H1 (cell line): ENCODE data around the gene CHN2. TPM values are rescaled to one million over a fixed set of nuclear protein-coding genes. Genes with fewer than 3 reads are reported as not detected.

Experiments used
- CTCF ChIA-PET: fragments of 300-600 bp; sonication (Branson Sonifier 250); formaldehyde crosslinking; loops from one replicate; lab custom pipeline; 2021; ENCODE audit not compliant: partially characterized antibody; lab: Charles Lee
- POLR2A ChIA-PET: fragments of 300-600 bp; sonication (Branson Sonifier 250); formaldehyde crosslinking; loops from one replicate; lab custom pipeline; 2021; ENCODE audit warnings: inconsistent platforms; ENCODE audit not compliant: partially characterized antibody; lab: Charles Lee
- DNase-seq, 2 experiments: peaks; one replicate each; pipeline versions ENCODE4 v3.0.0 to v3.0.0-alpha.2; 2010 to 2022; ENCODE audit warnings: low spot score in 2 of 2, low read depth in 1 of 2, mixed read lengths in 1 of 2
- FAIRE-seq: peaks from 2 replicates; lab custom pipeline; 2011; peaks lifted over from hg19 to GRCh38; lab: Jason Lieb, UNC
- H2AFZ ChIP-seq: 2 replicates; pipeline ENCODE4 v1.8.1; 2012; ENCODE audit warnings: low read length, inconsistent platforms
- H2AK5ac ChIP-seq: 2 replicates; pipeline ENCODE4 v1.6.1; 2013; ENCODE audit warnings: low read depth, low read length
- H2BK120ac ChIP-seq: replicated peaks from 2 replicates; pipeline ENCODE3; 2013; ENCODE audit warnings: low read depth, low read length, inconsistent platforms
- H2BK12ac ChIP-seq: 2 replicates; pipeline ENCODE4 v1.6.1; 2013; ENCODE audit warnings: low read depth, low read length
- H2BK15ac ChIP-seq: 2 replicates; pipeline ENCODE4 v1.6.1; 2013; ENCODE audit warnings: low read length
- H2BK20ac ChIP-seq: 2 replicates; pipeline ENCODE4 v1.6.1; 2013; ENCODE audit warnings: low read length
- H2BK5ac ChIP-seq: 2 replicates; pipeline ENCODE4 v1.6.1; 2013; ENCODE audit warnings: low read depth, low read length
- H3K14ac ChIP-seq: 2 replicates; pipeline ENCODE4 v1.6.1; 2013; ENCODE audit warnings: inconsistent platforms; ENCODE audit not compliant: insufficient read length
- H3K18ac ChIP-seq: 2 replicates; pipeline ENCODE4 v1.6.1; 2013; ENCODE audit warnings: low read length; ENCODE audit errors: extremely low read depth
- H3K23ac ChIP-seq: 2 replicates; pipeline ENCODE4 v1.6.1; 2013; ENCODE audit warnings: inconsistent platforms; ENCODE audit not compliant: insufficient read length
- H3K23me2 ChIP-seq: 2 replicates; pipeline ENCODE4 v1.6.1; 2013; ENCODE audit warnings: low read depth, low read length
- H3K27ac ChIP-seq: 2 replicates; pipeline ENCODE4 v1.6.1; 2011; ENCODE audit warnings: low read depth, low read length, inconsistent platforms
- H3K27me3 ChIP-seq, 4 experiments: replicated peaks in 1 of 4; 1 replicate in 1 of 4; 2 replicates in 3 of 4; pipeline versions ENCODE4 v1.6.1 to v1.8.1; 2011 to 2013; ENCODE audit warnings: low read length in 3 of 4, mild to moderate bottlenecking in 3 of 4, inconsistent platforms in 2 of 4, mixed read lengths in 2 of 4, moderate library complexity in 1 of 4; ENCODE audit not compliant: control insufficient read depth in 3 of 4, insufficient read depth in 3 of 4; ENCODE audit errors: extremely low read depth in 1 of 4
- H3K36me3 ChIP-seq, 4 experiments: 2 replicates each; pipeline versions ENCODE4 v1.6.1 to v1.8.1; 2011 to 2013; ENCODE audit warnings: mild to moderate bottlenecking in 4 of 4, low read length in 3 of 4, moderate library complexity in 2 of 4, control low read depth in 1 of 4, inconsistent platforms in 1 of 4; ENCODE audit not compliant: insufficient read depth in 4 of 4, control insufficient read depth in 2 of 4
- H3K4ac ChIP-seq: replicated peaks from 2 replicates; pipeline ENCODE3; 2013; ENCODE audit warnings: low read length, low read depth, mixed read lengths, inconsistent platforms; ENCODE audit not compliant: insufficient read length
- H3K4me1 ChIP-seq, 4 experiments: replicated peaks in 1 of 4; 1 replicate in 1 of 4; 2 replicates in 3 of 4; pipeline versions ENCODE4 v1.6.1 to v1.8.1; 2011 to 2013; ENCODE audit warnings: low read length in 3 of 4, inconsistent platforms in 2 of 4, mixed read lengths in 1 of 4; ENCODE audit not compliant: insufficient read depth in 4 of 4, control insufficient read depth in 3 of 4
- H3K4me2 ChIP-seq, 2 experiments: 2 replicates each; pipeline versions ENCODE4 v1.6.1 to v1.8.1; 2011 to 2013; ENCODE audit warnings: low read depth in 2 of 2, low read length in 2 of 2, control low read depth in 1 of 2, inconsistent platforms in 1 of 2, mild to moderate bottlenecking in 1 of 2; ENCODE audit not compliant: insufficient read depth in 1 of 2
- H3K4me3 ChIP-seq, 4 experiments: fragments of 200-600, 300-600 bp in 1 of 4; sonication (generic), shearing (Covaris generic), sonication (Bioruptor Twin) in 1 of 4; 2 replicates each; pipeline versions ENCODE4 v1.5.1 to v1.8.1; 2011 to 2016; ENCODE audit warnings: low read length in 4 of 4, low read depth in 3 of 4, control low read depth in 2 of 4, inconsistent platforms in 2 of 4, mild to moderate bottlenecking in 2 of 4, mixed read lengths in 1 of 4, moderate library complexity in 1 of 4; ENCODE audit not compliant: insufficient read depth in 2 of 4; ENCODE audit errors: extremely low read depth in 1 of 4
- H3K56ac ChIP-seq: replicated peaks from 2 replicates; pipeline ENCODE3; 2013; ENCODE audit warnings: low read depth, mild to moderate bottlenecking, mixed read lengths, low read length, inconsistent platforms; ENCODE audit not compliant: insufficient read length
- H3K79me1 ChIP-seq: 2 replicates; pipeline ENCODE4 v1.6.1; 2013; ENCODE audit warnings: low read depth, low read length, control low read depth
- H3K79me2 ChIP-seq, 2 experiments: 2 replicates each; pipeline versions ENCODE4 v1.6.1 to v1.8.1; 2012 to 2013; ENCODE audit warnings: low read length in 2 of 2, mild to moderate bottlenecking in 2 of 2, inconsistent platforms in 1 of 2; ENCODE audit not compliant: insufficient read depth in 2 of 2, control insufficient read depth in 1 of 2
- H3K9ac ChIP-seq, 4 experiments: replicated peaks in 1 of 4; 1 replicate in 1 of 4; 2 replicates in 3 of 4; pipeline versions ENCODE4 v1.6.1 to v1.8.1; 2011 to 2013; ENCODE audit warnings: low read depth in 3 of 4, low read length in 3 of 4, control low read depth in 2 of 4, mild to moderate bottlenecking in 2 of 4, moderate library complexity in 2 of 4, inconsistent platforms in 1 of 4; ENCODE audit errors: extremely low read depth in 1 of 4
- H3K9me3 ChIP-seq, 2 experiments: 2 replicates each; pipeline versions ENCODE4 v1.6.1 to v1.8.1; 2012 to 2013; ENCODE audit warnings: mild to moderate bottlenecking in 2 of 2, moderate library complexity in 2 of 2, control low read depth in 1 of 2, inconsistent platforms in 1 of 2, low read depth in 1 of 2, low read length in 1 of 2, mixed read lengths in 1 of 2; ENCODE audit not compliant: insufficient read depth in 2 of 2
- H4K20me1 ChIP-seq, 2 experiments: replicated peaks in 1 of 2; 2 replicates each; pipeline versions ENCODE3 to v1.8.1; 2011 to 2013; ENCODE audit warnings: inconsistent platforms in 2 of 2, low read length in 2 of 2, mild to moderate bottlenecking in 1 of 2; ENCODE audit not compliant: insufficient read depth in 2 of 2, control insufficient read depth in 1 of 2
- H4K5ac ChIP-seq: 2 replicates; pipeline ENCODE4 v1.6.1; 2013; ENCODE audit warnings: low read length, low read depth, mixed read lengths, inconsistent platforms; ENCODE audit not compliant: insufficient read length
- H4K8ac ChIP-seq: 2 replicates; pipeline ENCODE4 v1.8.0; 2013; ENCODE audit warnings: mild to moderate bottlenecking, moderate library complexity, low read length, inconsistent platforms; ENCODE audit not compliant: insufficient read depth; ENCODE audit errors: extremely low read depth
- H4K91ac ChIP-seq: replicated peaks from 2 replicates; pipeline ENCODE3; 2013; ENCODE audit warnings: low read length, mixed read lengths, inconsistent platforms; ENCODE audit not compliant: insufficient read length
- CHD2 ChIP-seq: IDR thresholded peaks from 2 replicates; pipeline ENCODE4 v1.6.1; 2012; ENCODE audit warnings: low read length, improper control_type of control experiment
- EGR1 ChIP-seq: IDR thresholded peaks from 2 replicates; pipeline ENCODE4 v1.6.1; 2011; ENCODE audit warnings: low read depth, low read length, borderline replicate concordance
- HDAC6 ChIP-seq: IDR thresholded peaks from one replicate; pipeline ENCODE4 v1.7.1; 2012; ENCODE audit warnings: low read depth, mild to moderate bottlenecking, inconsistent platforms, low read length, moderate library complexity
- MAX ChIP-seq: IDR thresholded peaks from 2 replicates; pipeline ENCODE4 v1.6.1; 2012; ENCODE audit warnings: inconsistent platforms
- POLR2AphosphoS5 ChIP-seq: IDR thresholded peaks from 2 replicates; pipeline ENCODE4 v1.6.1; 2011; ENCODE audit warnings: low read depth, low read length
- SP1 ChIP-seq: IDR thresholded peaks from 2 replicates; pipeline ENCODE4 v1.6.1; 2011; ENCODE audit warnings: low read depth, low read length
- SP4 ChIP-seq: IDR thresholded peaks from 2 replicates; pipeline ENCODE4 v1.6.1; 2012; ENCODE audit warnings: low read length, inconsistent platforms
- TAF1 ChIP-seq: IDR thresholded peaks from 2 replicates; pipeline ENCODE4 v1.6.1; 2011; ENCODE audit warnings: mild to moderate bottlenecking, low read depth, low read length
- USF2 ChIP-seq: IDR thresholded peaks from 2 replicates; pipeline ENCODE4 v1.6.1; 2011; ENCODE audit warnings: low read length, improper control_type of control experiment
- WGBS, 2 experiments: shearing (Covaris generic) in 1 of 2; methylation state at CpG; one replicate each; pipeline versions ENCODE4 v1.1.6 to v1.1.7; 2013 to 2015; ENCODE audit warnings: low lambda C conversion rate in 2 of 2, mixed read lengths in 2 of 2, inconsistent platforms in 1 of 2, low coverage in 1 of 2, missing lambda C conversion rate in 1 of 2; ENCODE audit not compliant: insufficient replicate concordance in 2 of 2, insufficient coverage in 1 of 2, insufficient read length in 1 of 2; ENCODE audit errors: extremely low coverage in 1 of 2, missing lambda C conversion rate in 1 of 2; 5-methylcytosine and 5-hydroxymethylcytosine counted together
- polyA plus RNA-seq, 7 experiments: library from polyadenylated mRNA; depleted of rRNA in 3 of 7; stranded (reverse) in 5 of 7; unstranded in 2 of 7; fragments of >200 nt in 5 of 7; fragments of 200-250 nt in 2 of 7; gene quantifications; 1 replicate in 5 of 7; 2 replicates in 1 of 7; 4 replicates in 1 of 7; pipeline versions ENCODE4 v1.2.1 to v1.2.3, GENCODE V29; 2011 to 2013; ENCODE audit warnings: missing spikeins in 2 of 7, mixed read lengths in 2 of 7
- total RNA-seq: library from RNA; stranded (reverse); fragmentation: NEBNext Ultra II Directional; extraction: Animal tissue kit (Norgen Biotek cat#: 25700); gene quantifications from 2 replicates; pipeline ENCODE4 v1.2.1, GENCODE V29; 2021

CHN2 gene
- total and polyA plus RNA-seq, 2 of the 8 experiments (the other 6 are each of a cell fraction or from before 2014, with no cell fraction given) = 2.9 to 4.8 TPM

GRCh38 chr7:29149036-29149435 is 45.5 kb upstream of the CHN2 start:
- no peak overlapping the region for H3K27ac ChIP-seq
- no peak overlapping the region for H3K4ac ChIP-seq
- FAIRE-seq (no peak), DNase-seq (no peak)
- peaks cover 0 to 3% (median 0%) of the 10 kb centered on the region in 4 experiments; a peak in 3 of 7 replicates for H3K4me1 ChIP-seq
- no peak overlapping the region for H2BK5ac ChIP-seq
- H2BK15ac ChIP-seq = no peak overlapping the region
- H3K18ac ChIP-seq = no peak overlapping the region
- no peak overlapping the region for H2BK12ac ChIP-seq
- H3K4me2 ChIP-seq = no peak overlapping the region
- H2AK5ac ChIP-seq = no peak overlapping the region
- no peak overlapping the region for H3K23ac ChIP-seq
- POLR2A ChIA-PET = no interaction called here
- no peak overlapping the region for H4K5ac ChIP-seq
- CTCF ChIA-PET = interaction anchor here (0.6 to 1.8 kb wide), 4 partner anchors 41 to 222 kb away, joined by 3 to 5 read pairs (median 4); no protein-coding TSS in a partner anchor
- no peak overlapping the region for H3K4me3 ChIP-seq
- H3K27me3 ChIP-seq = peaks cover 0 to 10% (median 4%) of the 10 kb centered on the region in 4 experiments; a peak in 5 of 7 replicates
- H3K23me2 ChIP-seq = peaks cover 13% of the 10 kb centered on the region
- H3K9ac ChIP-seq = no peak overlapping the region
- H4K8ac ChIP-seq = no peak overlapping the region
- H2BK120ac ChIP-seq = no peak overlapping the region
- H4K20me1 ChIP-seq = no peaks in the 10 kb centered on the region
- no peak overlapping the region for H4K91ac ChIP-seq
- H2BK20ac ChIP-seq = no peak overlapping the region
- no peak overlapping the region for H3K56ac ChIP-seq
- H2AFZ ChIP-seq = no peak overlapping the region
- TF ChIP-seq EGR1 (no peak), POLR2AphosphoS5 (no peak), CHD2 (no peak), HDAC6 (no peak), SP4 (no peak), MAX (no peak), TAF1 (no peak), SP1 (no peak), USF2 (no peak)
- TF ChIP-seq, all 59 proteins: peak for 0
- no peaks in the 10 kb centered on the region for H3K79me1 ChIP-seq
- no peaks in the 10 kb centered on the region for H3K79me2 ChIP-seq
- H3K9me3 ChIP-seq = no peaks in the 10 kb centered on the region
- no peaks in the 10 kb centered on the region for H3K36me3 ChIP-seq
- H3K14ac ChIP-seq = no peak overlapping the region
- 88% methylated on average over 11 of the region's 12 CpGs; no CpG with 5 or more reads in 1 of the 2 experiments for WGBS, 2 experiments
